ENCODE data around the gene PACS2. TPM values are rescaled to one million over a fixed set of nuclear protein-coding genes. Genes with fewer than 3 reads are reported as not detected.

Gene PACS2
- polyA plus RNA-seq, 3 donors: 3.1 to 87.0 (median 3.7) TPM

- Mint-ChIP-seq H3K27me3 (ENCODE audit: low read depth in 3 of 3) (peaks cover 3 to 8% (median 5%) of the 10 kb centered on the region in 3 donors), H3K9me3 (peaks cover 5 to 15% (median 10%) of the 10 kb centered on the region in 7 donors), H3K4me1 (peaks cover 24% of the 10 kb centered on the region), H3K27ac (peak overlapping the region in 1 of 7 donors; percentile 22), H3K36me3 (peaks cover 10 to 16% of the 10 kb centered on the region in 2 donors), H3K4me3 (no peak overlapping the region)
- no peaks in the 10 kb centered on the region for H3K27me3 ChIP-seq (ENCODE audit: control insufficient read depth in 2 of 2, insufficient read depth in 2 of 2, low read length in 2 of 2)
- no peak for DNase-seq
- H3K4me2 ChIP-seq (replicated peaks; ENCODE audit: extremely low read depth, low read length, poor library complexity, severe bottlenecking): no peak overlapping the region
- H3K27ac ChIP-seq (ENCODE audit: low read depth in 1 of 2, low read length in 2 of 2): no peak overlapping the region
- H2AFZ ChIP-seq (ENCODE audit: insufficient read depth, low read depth, low read length, poor library complexity, severe bottlenecking): no peak overlapping the region
- no peak overlapping the region for H3K4me3 ChIP-seq (replicated peaks in 1 of 3; ENCODE audit: low read depth in 2 of 3, low read length in 3 of 3)
- peaks cover 64% of the 10 kb centered on the region for H4K20me1 ChIP-seq (ENCODE audit: insufficient read depth, low read length)
- peaks cover 0 to 4% of the 10 kb centered on the region in 2 donors for H3K9me3 ChIP-seq (replicated peaks in 1 of 2; ENCODE audit: control insufficient read depth in 1 of 2, insufficient read depth in 1 of 2, low read length in 2 of 2)
- WGBS (ENCODE audit: insufficient coverage): 30% methylated on average over 13 of the region's 20 CpGs
- H3K79me2 ChIP-seq (ENCODE audit: insufficient read depth, low read length): no peaks in the 10 kb centered on the region
- intact Hi-C loops (cut with micrococcal nuclease): no loop called here
- H3K36me3 ChIP-seq (replicated peaks in 1 of 2; ENCODE audit: control insufficient read depth in 1 of 2, insufficient read depth in 2 of 2, low read length in 2 of 2): no peaks in the 10 kb centered on the region
- TF ChIP-seq CTCF (IDR thresholded peaks at IDR 0.05): no peak
- H3K4me1 ChIP-seq (ENCODE audit: control insufficient read depth in 1 of 2, insufficient read depth in 2 of 2, low read length in 2 of 2): peaks cover 7% of the 10 kb centered on the region in 2 donors
- H3K9ac ChIP-seq (ENCODE audit: insufficient read depth, low read length, poor library complexity, severe bottlenecking): no peak overlapping the region
Observed at GRCh38 chr14:105340821-105341733, 26.5 kb downstream of the PACS2 start.

- no peak overlapping the region for H2AFZ ChIP-seq (ENCODE audit: insufficient read depth, low read depth, low read length, poor library complexity, severe bottlenecking)
- no peak overlapping the region for H3K9ac ChIP-seq (ENCODE audit: insufficient read depth, low read length, poor library complexity, severe bottlenecking)
- H3K27me3 Mint-ChIP-seq (ENCODE audit: low read depth in 3 of 3): peaks cover 2 to 10% (median 3%) of the 10 kb centered on the region in 3 donors
- no peak overlapping the region for H3K4me3 ChIP-seq (replicated peaks in 1 of 3; ENCODE audit: low read depth in 2 of 3, low read length in 3 of 3)
- H3K79me2 ChIP-seq (ENCODE audit: insufficient read depth, low read length): no peaks in the 10 kb centered on the region
- peaks cover 0 to 4% of the 10 kb centered on the region in 2 donors for H3K9me3 ChIP-seq (replicated peaks in 1 of 2; ENCODE audit: control insufficient read depth in 1 of 2, insufficient read depth in 1 of 2, low read length in 2 of 2)
- WGBS (ENCODE audit: insufficient coverage): 61% methylated on average over 2 of the region's 7 CpGs
- peaks cover 0 to under 1% of the 10 kb centered on the region in 2 donors for H3K4me1 ChIP-seq (ENCODE audit: control insufficient read depth in 1 of 2, insufficient read depth in 2 of 2, low read length in 2 of 2)
- TF ChIP-seq CTCF (IDR thresholded peaks at IDR 0.05): no peak
- H3K4me3 Mint-ChIP-seq: no peak overlapping the region
- H3K4me2 ChIP-seq (replicated peaks; ENCODE audit: extremely low read depth, low read length, poor library complexity, severe bottlenecking): no peak overlapping the region
- peaks cover 0 to 5% of the 10 kb centered on the region in 2 donors for H3K36me3 Mint-ChIP-seq
- intact Hi-C loops (cut with micrococcal nuclease): no loop called here
- peaks cover 15% of the 10 kb centered on the region for H3K4me1 Mint-ChIP-seq
- no peaks in the 10 kb centered on the region for H3K27me3 ChIP-seq (ENCODE audit: control insufficient read depth in 2 of 2, insufficient read depth in 2 of 2, low read length in 2 of 2)
- no peak overlapping the region for H3K27ac Mint-ChIP-seq
- peaks cover 3 to 10% (median 6%) of the 10 kb centered on the region in 7 donors for H3K9me3 Mint-ChIP-seq
- no peaks in the 10 kb centered on the region for H3K36me3 ChIP-seq (replicated peaks in 1 of 2; ENCODE audit: control insufficient read depth in 1 of 2, insufficient read depth in 2 of 2, low read length in 2 of 2)
- no peak for DNase-seq
- no peak overlapping the region for H3K27ac ChIP-seq (ENCODE audit: low read depth in 1 of 2, low read length in 2 of 2)
- H4K20me1 ChIP-seq (ENCODE audit: insufficient read depth, low read length): peaks cover 50% of the 10 kb centered on the region
Observed at GRCh38 chr14:105343194-105343593, 28.6 kb downstream of the PACS2 start.
